ENCODE data around the gene GPR68.

DNA sequence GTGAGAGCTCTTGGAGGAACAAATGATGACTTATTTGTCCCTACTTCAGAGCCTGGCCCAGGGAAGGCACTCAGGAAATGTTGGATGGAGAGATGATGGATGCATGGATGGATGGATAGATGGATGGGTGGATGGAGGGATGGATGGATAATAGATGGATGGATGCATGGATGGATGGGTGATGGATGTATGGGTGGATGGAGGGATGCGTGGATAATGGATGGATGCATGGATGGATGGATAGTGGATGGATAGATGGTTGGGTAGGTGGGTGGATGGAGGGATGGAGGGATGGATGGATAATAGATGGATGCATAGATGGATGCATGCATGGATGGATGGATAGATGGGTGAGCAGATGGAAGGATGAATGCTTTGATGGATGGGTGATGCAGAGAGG lies 23.2 kb downstream of the GPR68 start:
- TF ChIP-seq POLR2A (IDR thresholded peaks at IDR 0.05; ENCODE audit: low read depth, low read length) (no peak), POLR2AphosphoS5 (IDR thresholded peaks at IDR 0.05; ENCODE audit: low read depth, low read length) (no peak), SPI1 (IDR thresholded peaks at IDR 0.05; ENCODE audit: low read depth, low read length) (no peak), POU2F2 (IDR thresholded peaks at IDR 0.05; ENCODE audit: low read depth, low read length) (no peak)
